Measurements from ENCODE around the gene KRT27. TPM values are rescaled to one million over a fixed set of nuclear protein-coding genes. Genes with fewer than 3 reads are reported as not detected.

KRT27 gene
- total RNA-seq (2014; rRNA removed): not detected in 2 replicates
- Bru-seq, nascent RNA: not detected
- not detected for BruChase-seq, experiment 1, labeled RNA remaining after a 6-hour chase
- not detected for BruChase-seq, experiment 2, labeled RNA remaining after a 2-hour chase
- long read RNA-seq: 0 reads

DNA sequence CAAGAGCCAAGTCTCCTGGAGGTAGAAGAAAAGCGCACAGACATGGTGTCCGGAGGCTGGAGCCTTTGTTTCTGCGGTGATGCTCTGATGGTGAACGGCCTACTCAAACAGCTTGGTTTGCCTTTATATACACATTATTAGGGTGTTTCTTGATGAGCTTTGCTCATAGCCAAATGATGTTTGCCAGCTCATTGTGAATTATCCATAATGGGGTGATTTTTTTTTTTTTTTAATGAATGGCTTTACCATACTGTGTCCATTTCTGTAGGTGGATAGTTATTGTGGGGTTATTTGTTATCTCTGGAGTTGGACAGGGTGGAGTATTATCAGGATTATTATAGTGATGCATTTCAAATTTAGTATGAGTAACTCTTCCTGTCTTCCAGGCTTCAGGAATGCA, at the start of gene KRT27:
TSS of gene KRT27 (minus strand) at position 101 of the 400 bp plus-strand sequence. CDS start at position 44, 57 bp downstream.
- intact Hi-C loops (cut with micrococcal nuclease): no loop called here
- H3K36me3 ChIP-seq (ENCODE audit: low read depth, low read length): no peaks in the 10 kb centered on the region
- no TSS peak for BruUV-seq (replicated peaks)
- no peak within 1 kb of the TSS for H3K4me3 ChIP-seq (ENCODE audit: low read length)
- H3K4me2 ChIP-seq (ENCODE audit: low read length): no peak within 1 kb of the TSS
- no peaks in the 10 kb centered on the region for H3F3A ChIP-seq (ENCODE audit: low read length, unreplicated experiment)
- no peak for ATAC-seq
- DNase-seq: no peak
- H3K9ac ChIP-seq (ENCODE audit: low read length): no peak within 1 kb of the TSS
- no peaks in the 10 kb centered on the region for H3K4me1 ChIP-seq (ENCODE audit: insufficient read depth, low read length)
- H3K9me3 ChIP-seq (ENCODE audit: low read length): no peaks in the 10 kb centered on the region
- no peaks in the 10 kb centered on the region for H3K9me2 ChIP-seq (replicated peaks; ENCODE audit: low read length)
- no peak within 1 kb of the TSS for H2AFZ ChIP-seq (ENCODE audit: low read length)
- H3K27me3 ChIP-seq (ENCODE audit: low read length): no peaks in the 10 kb centered on the region
- TF ChIP-seq EZH2 (IDR thresholded peaks at IDR 0.05; ENCODE audit: low read length, unreplicated experiment) (no peak), EZH2phosphoT487 (IDR thresholded peaks at IDR 0.05; ENCODE audit: borderline replicate concordance, low read length) (no peak)
- TF ChIP-seq, protein P1, sequence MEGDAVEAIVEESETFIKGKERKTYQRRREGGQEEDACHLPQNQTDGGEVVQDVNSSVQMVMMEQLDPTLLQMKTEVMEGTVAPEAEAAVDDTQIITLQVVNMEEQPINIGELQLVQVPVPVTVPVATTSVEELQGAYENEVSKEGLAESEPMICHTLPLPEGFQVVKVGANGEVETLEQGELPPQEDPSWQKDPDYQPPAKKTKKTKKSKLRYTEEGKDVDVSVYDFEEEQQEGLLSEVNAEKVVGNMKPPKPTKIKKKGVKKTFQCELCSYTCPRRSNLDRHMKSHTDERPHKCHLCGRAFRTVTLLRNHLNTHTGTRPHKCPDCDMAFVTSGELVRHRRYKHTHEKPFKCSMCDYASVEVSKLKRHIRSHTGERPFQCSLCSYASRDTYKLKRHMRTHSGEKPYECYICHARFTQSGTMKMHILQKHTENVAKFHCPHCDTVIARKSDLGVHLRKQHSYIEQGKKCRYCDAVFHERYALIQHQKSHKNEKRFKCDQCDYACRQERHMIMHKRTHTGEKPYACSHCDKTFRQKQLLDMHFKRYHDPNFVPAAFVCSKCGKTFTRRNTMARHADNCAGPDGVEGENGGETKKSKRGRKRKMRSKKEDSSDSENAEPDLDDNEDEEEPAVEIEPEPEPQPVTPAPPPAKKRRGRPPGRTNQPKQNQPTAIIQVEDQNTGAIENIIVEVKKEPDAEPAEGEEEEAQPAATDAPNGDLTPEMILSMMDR (conservative IDR thresholded peaks at IDR 0.05; ENCODE audit: low read depth, low read length): no peak
- no peaks in the 10 kb centered on the region for H3K79me2 ChIP-seq (ENCODE audit: low read length)
- CTCF ChIA-PET: no interaction called here
- POLR2A ChIA-PET (ENCODE audit: unreplicated experiment): no interaction called here
- H4K20me1 ChIP-seq (ENCODE audit: low read length): no peaks in the 10 kb centered on the region
- H3K27ac ChIP-seq (ENCODE audit: low read length): no peak within 1 kb of the TSS

GRCh38 chr17:40830085-40830776, 47.9 kb upstream of the KRT27 start:
- no peak overlapping the region for H3K27ac ChIP-seq (ENCODE audit: low read length)
- no TSS peak for BruUV-seq (replicated peaks)
- ChIA-PET CTCF (no interaction called here), POLR2A (ENCODE audit: unreplicated experiment) (no interaction called here)
- H2AFZ ChIP-seq (ENCODE audit: low read length): no peak overlapping the region
- no peaks in the 10 kb centered on the region for H3K9me3 ChIP-seq (ENCODE audit: low read length)
- H3K79me2 ChIP-seq (ENCODE audit: low read length): no peaks in the 10 kb centered on the region
- no peaks in the 10 kb centered on the region for H3K27me3 ChIP-seq (ENCODE audit: low read length)
- no peaks in the 10 kb centered on the region for H3F3A ChIP-seq (ENCODE audit: low read length, unreplicated experiment)
- H3K36me3 ChIP-seq (ENCODE audit: low read depth, low read length): no peaks in the 10 kb centered on the region
- intact Hi-C loops (cut with micrococcal nuclease): no loop called here
- H3K4me1 ChIP-seq (ENCODE audit: insufficient read depth, low read length): peaks cover 10% of the 10 kb centered on the region; the same call in 1 of the 2 replicates
- TF ChIP-seq EZH2 (IDR thresholded peaks at IDR 0.05; ENCODE audit: low read length, unreplicated experiment): no peak
- H3K9me2 ChIP-seq (replicated peaks; ENCODE audit: low read length): no peaks in the 10 kb centered on the region
- no peaks in the 10 kb centered on the region for H4K20me1 ChIP-seq (ENCODE audit: low read length)
- H3K4me3 ChIP-seq (ENCODE audit: low read length): no peak overlapping the region
- no peak for ATAC-seq
- no peak for DNase-seq
- no peak overlapping the region for H3K9ac ChIP-seq (ENCODE audit: low read length)
- H3K4me2 ChIP-seq (ENCODE audit: low read length): no peak overlapping the region

- intact Hi-C loops (cut with micrococcal nuclease): no loop called here
- POLR2A ChIA-PET (ENCODE audit: unreplicated experiment): no interaction called here
- ATAC-seq (no peak), DNase-seq (no peak)
- Histone ChIP-seq H3K79me2 (ENCODE audit: low read length) (no peaks in the 10 kb centered on the region), H3K9ac (ENCODE audit: low read length) (no peak overlapping the region), H3F3A (ENCODE audit: low read length, unreplicated experiment) (no peaks in the 10 kb centered on the region), H3K9me3 (ENCODE audit: low read length) (no peaks in the 10 kb centered on the region), H2AFZ (ENCODE audit: low read length) (no peak overlapping the region), H3K4me3 (ENCODE audit: low read length) (no peak overlapping the region), H3K27me3 (ENCODE audit: low read length) (no peaks in the 10 kb centered on the region), H4K20me1 (ENCODE audit: low read length) (no peaks in the 10 kb centered on the region), H3K9me2 (replicated peaks; ENCODE audit: low read length) (no peaks in the 10 kb centered on the region), H3K4me1 (ENCODE audit: insufficient read depth, low read length) (peaks cover 10% of the 10 kb centered on the region; the same call in 1 of the 2 replicates), H3K27ac (ENCODE audit: low read length) (0 out of 2 replicates have a peak overlapping the region, but pooled peaks have one; percentile 3), H3K4me2 (ENCODE audit: low read length) (no peak overlapping the region), H3K36me3 (ENCODE audit: low read depth, low read length) (no peaks in the 10 kb centered on the region)
- TF ChIP-seq EZH2phosphoT487 (IDR thresholded peaks at IDR 0.05; ENCODE audit: borderline replicate concordance, low read length) (no peak), EZH2 (IDR thresholded peaks at IDR 0.05; ENCODE audit: low read length, unreplicated experiment) (no peak)
- TF ChIP-seq, protein P1 (conservative IDR thresholded peaks at IDR 0.05; ENCODE audit: low read depth, low read length): no peak
- BruUV-seq (replicated peaks): no TSS peak
- CTCF ChIA-PET: no interaction called here
Observed at GRCh38 chr17:40828454-40829044, 46.2 kb upstream of the KRT27 start.

Measured in PC-3 (cell line).